ENCODE measurements around the gene TNS3.

TNS3 gene

GRCh38 chr7:47458057-47458456 is 123.9 kb downstream of the TNS3 start:
- Histone ChIP-seq H3K4me3 (IDR thresholded peaks at IDR 0.05; ENCODE audit: insufficient read depth, low read depth, low read length) (no peak overlapping the region), H3K79me2 (ENCODE audit: insufficient read depth, low read depth) (peaks cover 98% of the 10 kb centered on the region), H3K27me3 (ENCODE audit: insufficient read depth, low read depth) (no peaks in the 10 kb centered on the region), H3K36me3 (ENCODE audit: insufficient read depth) (peaks cover 2% of the 10 kb centered on the region; the same call in 1 of the 2 replicates), H3K9ac (no peak overlapping the region), H3K4me1 (ENCODE audit: low read depth, poor library complexity, severe bottlenecking) (peaks cover 51% of the 10 kb centered on the region), H3K27ac (no peak overlapping the region), H3K4me2 (no peak overlapping the region), H2AFZ (ENCODE audit: low read depth) (no peak overlapping the region), H4K20me1 (ENCODE audit: insufficient read depth) (peaks cover 89% of the 10 kb centered on the region)
- TF ChIP-seq, protein P1, sequence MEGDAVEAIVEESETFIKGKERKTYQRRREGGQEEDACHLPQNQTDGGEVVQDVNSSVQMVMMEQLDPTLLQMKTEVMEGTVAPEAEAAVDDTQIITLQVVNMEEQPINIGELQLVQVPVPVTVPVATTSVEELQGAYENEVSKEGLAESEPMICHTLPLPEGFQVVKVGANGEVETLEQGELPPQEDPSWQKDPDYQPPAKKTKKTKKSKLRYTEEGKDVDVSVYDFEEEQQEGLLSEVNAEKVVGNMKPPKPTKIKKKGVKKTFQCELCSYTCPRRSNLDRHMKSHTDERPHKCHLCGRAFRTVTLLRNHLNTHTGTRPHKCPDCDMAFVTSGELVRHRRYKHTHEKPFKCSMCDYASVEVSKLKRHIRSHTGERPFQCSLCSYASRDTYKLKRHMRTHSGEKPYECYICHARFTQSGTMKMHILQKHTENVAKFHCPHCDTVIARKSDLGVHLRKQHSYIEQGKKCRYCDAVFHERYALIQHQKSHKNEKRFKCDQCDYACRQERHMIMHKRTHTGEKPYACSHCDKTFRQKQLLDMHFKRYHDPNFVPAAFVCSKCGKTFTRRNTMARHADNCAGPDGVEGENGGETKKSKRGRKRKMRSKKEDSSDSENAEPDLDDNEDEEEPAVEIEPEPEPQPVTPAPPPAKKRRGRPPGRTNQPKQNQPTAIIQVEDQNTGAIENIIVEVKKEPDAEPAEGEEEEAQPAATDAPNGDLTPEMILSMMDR (conservative IDR thresholded peaks at IDR 0.05; ENCODE audit: low read depth, low read length) = no peak

DNA sequence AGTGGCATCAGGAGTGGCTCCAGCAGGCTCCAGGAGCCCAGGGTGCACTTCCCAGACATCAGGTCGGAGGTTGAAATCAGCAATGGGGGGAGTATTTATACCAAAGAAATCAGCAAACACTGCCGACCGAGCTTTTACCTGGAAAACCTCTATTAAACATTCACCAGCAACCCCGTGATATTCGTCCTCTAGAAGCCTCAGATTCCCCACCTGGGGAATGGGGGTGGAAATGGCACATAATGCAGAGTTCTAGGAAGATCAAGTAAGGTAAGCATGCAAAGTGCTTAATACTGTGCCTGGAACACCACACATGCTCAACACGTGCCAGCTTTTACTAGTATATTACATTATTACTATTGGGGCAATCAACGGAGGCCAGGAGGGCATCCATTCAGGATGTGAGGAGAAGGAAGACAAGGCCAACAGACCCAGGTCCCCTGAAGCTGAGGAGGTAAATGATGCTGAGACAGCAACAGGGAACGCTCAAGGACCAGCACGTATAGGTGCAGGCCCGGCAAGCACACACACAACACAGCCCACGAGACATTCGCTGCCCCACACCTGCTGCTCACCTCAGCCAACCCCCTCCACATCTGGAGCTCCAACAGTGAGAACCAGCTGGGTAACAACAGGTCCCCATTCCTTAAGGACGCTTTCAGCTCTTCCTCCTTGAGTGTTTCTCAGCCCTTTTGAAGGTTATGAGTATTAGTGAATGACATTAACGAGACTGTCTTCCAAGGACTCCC is 125.5 kb downstream of the TNS3 start:
- Histone ChIP-seq H3K27ac (no peak overlapping the region), H3K36me3 (ENCODE audit: insufficient read depth) (peaks cover under 1% of the 10 kb centered on the region; the same call in 1 of the 2 replicates), H3K9ac (no peak overlapping the region), H3K27me3 (ENCODE audit: insufficient read depth, low read depth) (no peaks in the 10 kb centered on the region), H2AFZ (ENCODE audit: low read depth) (no peak overlapping the region), H3K79me2 (ENCODE audit: insufficient read depth, low read depth) (peaks cover 98% of the 10 kb centered on the region), H3K4me2 (no peak overlapping the region), H3K4me3 (IDR thresholded peaks at IDR 0.05; ENCODE audit: insufficient read depth, low read depth, low read length) (no peak overlapping the region), H3K4me1 (ENCODE audit: low read depth, poor library complexity, severe bottlenecking) (peaks cover 35% of the 10 kb centered on the region), H4K20me1 (ENCODE audit: insufficient read depth) (peaks cover 90% of the 10 kb centered on the region)
- TF ChIP-seq, protein P1 (conservative IDR thresholded peaks at IDR 0.05; ENCODE audit: low read depth, low read length) = no peak

- H3K4me1 ChIP-seq (ENCODE audit: low read depth, poor library complexity, severe bottlenecking) = peaks cover 34% of the 10 kb centered on the region
- H3K4me3 ChIP-seq (IDR thresholded peaks at IDR 0.05; ENCODE audit: insufficient read depth, low read depth, low read length) = no peak overlapping the region
- H3K4me2 ChIP-seq = no peak overlapping the region
- H3K79me2 ChIP-seq (ENCODE audit: insufficient read depth, low read depth) = peaks cover 98% of the 10 kb centered on the region
- H3K36me3 ChIP-seq (ENCODE audit: insufficient read depth) = peaks cover 6% of the 10 kb centered on the region; the same call in 1 of the 2 replicates
- H4K20me1 ChIP-seq (ENCODE audit: insufficient read depth) = peaks cover 90% of the 10 kb centered on the region
- H3K27ac ChIP-seq = no peak overlapping the region
- no peak overlapping the region for H3K9ac ChIP-seq
- H3K27me3 ChIP-seq (ENCODE audit: insufficient read depth, low read depth) = no peaks in the 10 kb centered on the region
- H2AFZ ChIP-seq (ENCODE audit: low read depth) = no peak overlapping the region
- TF ChIP-seq, protein P1 (conservative IDR thresholded peaks at IDR 0.05; ENCODE audit: low read depth, low read length) = no peak
Measured at GRCh38 chr7:47455872-47456185, 126.1 kb downstream of the TNS3 start.

- peaks cover 6% of the 10 kb centered on the region; the same call in 1 of the 2 replicates for H3K36me3 ChIP-seq (ENCODE audit: insufficient read depth)
- H3K9ac ChIP-seq = no peak overlapping the region
- no peaks in the 10 kb centered on the region for H3K27me3 ChIP-seq (ENCODE audit: insufficient read depth, low read depth)
- H4K20me1 ChIP-seq (ENCODE audit: insufficient read depth) = peaks cover 90% of the 10 kb centered on the region
- no peak overlapping the region for H3K4me2 ChIP-seq
- no peak overlapping the region for H2AFZ ChIP-seq (ENCODE audit: low read depth)
- TF ChIP-seq, protein P1 (conservative IDR thresholded peaks at IDR 0.05; ENCODE audit: low read depth, low read length) = no peak
- H3K79me2 ChIP-seq (ENCODE audit: insufficient read depth, low read depth) = peaks cover 98% of the 10 kb centered on the region
- peaks cover 32% of the 10 kb centered on the region for H3K4me1 ChIP-seq (ENCODE audit: low read depth, poor library complexity, severe bottlenecking)
- no peak overlapping the region for H3K27ac ChIP-seq
- no peak overlapping the region for H3K4me3 ChIP-seq (IDR thresholded peaks at IDR 0.05; ENCODE audit: insufficient read depth, low read depth, low read length)
Measured at GRCh38 chr7:47454974-47455871, 126.7 kb downstream of the TNS3 start.

All from KMS-11 (cell line).